DLD1 (cell line): ENCODE measurements around the gene RBM15.

ENCODE experiments used
- in situ Hi-C: cut with HindIII; loops from 2 replicates; pipeline ENCODE4 v1.10.0; 2017; ENCODE audit warnings: low sequenced_read_pairs

The RBM15 gene

DNA sequence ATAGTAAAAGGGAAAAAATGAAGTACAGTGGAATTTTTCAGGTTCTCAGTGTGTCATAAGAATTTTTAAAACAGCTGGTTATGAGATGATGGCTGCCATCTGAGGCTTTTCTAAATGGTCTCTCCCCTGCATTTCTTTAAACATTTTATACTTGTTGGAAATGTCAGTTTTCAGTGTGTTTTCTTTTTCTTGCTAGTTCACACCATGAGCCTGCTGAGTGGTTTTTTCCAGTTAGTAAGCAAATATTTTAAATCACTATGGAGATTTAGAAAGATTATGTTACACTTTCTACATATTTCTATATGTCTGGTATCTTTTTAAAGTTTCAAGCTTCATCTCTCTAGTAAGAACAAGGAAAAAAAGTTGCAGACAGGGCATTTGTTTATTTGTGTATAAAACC is 9.6 kb downstream of the RBM15 start:
- in situ Hi-C loops: no loop called here

- in situ Hi-C loops: no loop called here
Measured at GRCh38 chr1:110350360-110350759, 11.2 kb downstream of the RBM15 start.

DNA sequence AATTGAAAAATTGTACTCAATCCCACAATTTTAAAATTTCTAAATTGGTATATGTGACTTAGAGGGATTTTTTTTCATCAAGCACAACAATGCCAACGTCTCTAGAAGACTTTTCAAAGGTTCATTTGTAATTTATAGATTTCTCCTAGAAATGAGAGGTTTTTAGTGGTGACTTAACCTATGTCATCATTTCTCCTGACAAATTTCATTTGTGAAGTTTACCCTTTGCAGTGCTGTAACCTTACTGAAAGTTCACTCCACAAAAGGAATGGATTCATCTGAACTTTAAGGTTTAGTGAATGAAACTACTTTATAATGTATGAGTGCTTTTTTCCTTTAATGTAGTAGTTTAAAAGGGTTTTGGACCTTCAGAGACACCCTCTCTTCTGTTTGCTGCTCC is 16.1 kb downstream of the RBM15 start:
- in situ Hi-C loops: no loop called here

DNA sequence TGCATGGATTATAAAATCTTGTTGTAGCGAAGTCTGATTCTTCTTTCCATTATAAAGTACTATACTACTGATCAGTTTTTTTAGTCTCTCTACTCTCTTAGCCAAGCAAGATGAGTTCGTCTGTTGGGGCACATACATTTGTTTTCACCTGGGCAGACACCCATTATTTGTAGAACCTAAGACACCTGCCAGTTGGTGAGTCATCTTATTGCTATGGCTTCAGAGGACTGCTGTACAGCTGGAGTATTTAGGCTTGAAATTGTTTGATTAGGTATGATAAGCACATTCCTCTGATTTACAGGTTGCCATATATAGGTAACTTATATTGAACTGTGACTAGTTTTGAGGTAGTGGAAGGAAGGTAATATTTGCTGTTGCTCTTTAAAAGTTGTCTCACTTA is 17.2 kb downstream of the RBM15 start:
- in situ Hi-C loops: no loop called here

GRCh38 chr1:110360431-110360830 is 21.3 kb downstream of the RBM15 start:
- in situ Hi-C loops: no loop called here

DNA sequence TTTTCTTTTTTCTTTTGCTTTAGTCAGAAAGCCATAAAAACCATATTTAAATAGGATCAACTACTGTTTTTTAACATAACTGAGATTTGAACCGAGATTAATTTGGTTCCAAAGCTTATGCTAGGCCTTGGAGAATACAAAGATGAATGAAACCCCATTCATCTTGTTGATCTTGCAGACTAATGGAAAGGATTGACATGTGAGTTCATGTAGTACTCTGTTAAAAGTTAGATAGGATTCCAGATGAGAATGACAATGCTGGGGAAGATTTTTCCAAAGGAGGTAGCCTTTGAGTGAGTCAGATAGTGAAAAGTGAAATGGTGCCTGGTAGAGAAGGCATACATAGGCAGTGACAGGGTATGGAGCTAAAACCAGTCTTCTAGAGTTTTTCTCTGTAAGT is 22.7 kb downstream of the RBM15 start:
- in situ Hi-C loops: no loop called here

DNA sequence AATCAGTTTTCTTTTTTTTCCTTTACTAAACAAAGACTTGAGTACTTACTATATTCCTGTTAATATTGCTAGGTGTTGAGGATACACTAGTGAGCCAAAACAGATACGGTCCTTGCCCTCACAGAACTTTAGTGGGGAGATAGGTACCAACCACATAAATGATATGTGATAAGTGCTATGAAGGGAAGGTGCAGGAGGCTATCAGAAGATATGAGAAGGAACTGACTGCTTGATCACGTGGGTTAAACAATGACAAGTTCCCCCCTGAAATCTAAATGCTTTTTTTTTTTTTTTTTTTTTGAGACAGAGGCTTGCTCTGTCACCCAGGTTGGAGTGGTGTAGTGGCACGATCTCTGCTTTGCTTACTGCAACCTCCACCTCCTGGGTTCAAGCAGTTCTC is 25.0 kb downstream of the RBM15 start:
- in situ Hi-C loops: no loop called here

DNA sequence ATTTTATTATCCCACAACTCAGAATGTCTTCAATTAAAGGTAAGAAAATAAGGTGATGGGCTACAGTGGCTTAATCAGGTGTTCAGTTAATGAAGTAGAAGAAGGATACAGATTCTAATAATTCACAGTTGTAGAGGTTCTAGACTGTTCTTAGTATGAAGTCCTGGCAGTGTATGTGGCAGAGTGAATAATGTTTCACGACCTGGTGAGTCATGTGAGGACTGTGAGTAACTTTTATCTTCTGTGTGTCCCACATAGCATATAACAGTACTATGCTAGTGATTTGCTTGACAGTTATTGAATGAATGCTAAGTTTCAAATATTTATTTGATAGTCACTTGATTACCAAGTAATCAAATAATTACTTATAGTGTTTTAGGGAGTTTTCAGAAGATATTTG is 31.6 kb downstream of the RBM15 start:
- in situ Hi-C loops: no loop called here

DNA sequence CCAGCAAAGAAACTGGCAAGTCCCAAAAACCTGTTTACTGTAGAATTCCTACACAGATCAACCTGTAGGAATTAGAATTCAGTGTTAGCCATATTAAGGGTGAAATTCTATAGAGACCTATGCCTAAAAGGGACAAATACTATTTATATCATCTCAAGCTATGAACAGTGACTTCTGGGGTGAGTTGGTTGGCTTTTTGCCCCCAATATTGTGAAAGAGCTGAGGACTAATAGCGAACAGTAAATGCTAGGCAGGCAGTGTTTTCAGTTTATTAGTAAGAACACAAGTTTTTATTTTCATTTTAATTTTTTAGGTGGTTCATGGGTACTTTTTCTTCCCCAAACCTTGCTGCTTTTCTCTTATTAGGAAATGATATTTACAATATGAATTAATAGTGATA is 36.3 kb downstream of the RBM15 start:
- in situ Hi-C loops: no loop called here

- in situ Hi-C loops: no loop called here
Measured at GRCh38 chr1:110380672-110381283, 41.6 kb downstream of the RBM15 start.

DNA sequence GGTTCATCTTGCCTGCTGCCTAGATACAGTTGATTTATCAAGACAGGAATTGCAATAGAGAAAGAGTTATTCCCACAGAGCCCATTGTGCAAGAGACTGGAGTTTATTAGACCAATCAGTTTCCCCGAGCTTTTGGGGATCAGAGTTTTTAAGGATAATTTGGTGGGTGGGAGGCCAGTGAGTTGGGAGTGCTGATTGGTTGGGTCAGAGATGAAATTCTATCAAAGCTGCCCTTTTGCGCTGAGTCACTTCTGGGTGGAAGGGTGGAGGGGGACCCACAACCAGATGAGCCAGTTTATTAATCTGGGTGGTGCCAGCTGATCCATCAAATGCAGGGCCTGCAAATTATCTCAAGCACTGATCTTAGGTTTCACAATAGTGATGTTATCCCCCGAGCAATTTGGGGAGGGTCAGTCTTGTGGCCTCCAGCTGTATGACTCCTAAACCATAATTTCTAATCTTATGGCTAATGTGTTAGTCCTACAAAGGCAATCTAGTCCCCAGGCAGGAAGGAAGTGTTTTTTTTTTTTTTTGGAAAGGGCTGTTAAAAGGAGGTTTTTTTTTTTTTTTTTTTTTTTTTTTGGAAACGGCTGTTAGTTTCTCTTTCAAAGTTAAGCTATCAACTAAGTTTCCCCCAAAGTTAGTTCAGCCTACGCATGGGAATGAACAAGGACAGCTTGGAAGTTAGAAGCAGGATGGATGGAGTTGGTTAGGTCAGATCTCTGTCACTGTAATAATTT is 44.2 kb downstream of the RBM15 start:
- in situ Hi-C loops: no loop called here

DNA sequence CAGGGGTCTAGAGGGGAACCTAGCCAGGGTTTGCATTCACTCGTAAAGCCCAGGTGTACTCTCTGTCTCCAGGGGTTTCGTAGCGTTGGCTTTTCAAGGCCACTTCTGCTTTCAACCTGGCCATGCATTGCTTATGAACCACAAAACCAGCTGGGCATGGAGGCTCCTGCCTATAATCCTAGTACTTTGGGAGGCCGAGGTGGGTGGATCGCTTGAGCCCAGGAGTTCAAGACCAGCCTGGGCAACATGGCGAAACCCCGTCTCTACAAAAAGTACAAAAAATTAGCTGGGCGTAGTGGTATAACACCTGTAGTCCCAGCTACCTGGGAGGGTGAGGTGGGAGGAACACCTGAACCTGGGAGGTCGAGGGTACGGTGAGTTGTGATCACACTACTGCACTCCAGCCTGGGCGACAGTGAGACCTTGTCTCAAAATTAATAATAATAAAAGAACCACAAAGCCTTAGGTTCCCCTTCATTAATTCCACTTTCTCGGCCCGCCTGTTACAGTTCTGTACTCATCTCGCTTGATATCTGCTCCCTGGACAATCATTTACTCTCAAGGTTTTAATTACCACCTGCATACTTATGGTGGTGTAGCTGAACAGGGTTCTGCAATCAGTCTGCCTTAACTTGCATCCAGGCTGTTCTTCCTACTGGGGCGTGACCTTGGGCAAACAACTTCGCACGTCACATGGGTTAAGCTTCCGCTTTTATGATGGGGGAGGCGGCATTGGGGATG is 45.6 kb downstream of the RBM15 start:
- in situ Hi-C loops: no loop called here

DNA sequence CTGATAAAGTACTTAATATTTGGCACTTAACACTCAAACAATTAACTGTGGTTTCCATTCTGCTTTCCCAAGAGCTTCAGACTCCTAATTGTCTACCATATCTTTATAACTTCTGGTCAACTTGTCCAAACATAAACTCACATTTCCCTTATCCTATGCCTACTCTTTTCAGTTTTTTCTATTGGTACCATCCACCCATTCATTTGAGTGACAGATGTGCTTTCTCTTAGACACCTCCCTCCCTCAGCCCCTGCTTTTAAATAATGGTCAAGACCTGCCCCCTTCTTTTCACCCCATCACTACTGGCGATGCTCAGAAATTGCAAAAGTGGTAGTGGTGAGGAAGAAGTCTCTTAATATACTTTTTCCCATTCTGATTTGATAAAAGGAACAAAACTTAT is 46.2 kb downstream of the RBM15 start:
- in situ Hi-C loops: no loop called here

GRCh38 chr1:110387048-110387754 is 48.0 kb downstream of the RBM15 start:
- in situ Hi-C loops: no loop called here

- in situ Hi-C loops: no loop called here
Measured at GRCh38 chr1:110390096-110390495, 50.9 kb downstream of the RBM15 start.

GRCh38 chr1:110390692-110391245 is 51.6 kb downstream of the RBM15 start, which contains the start of gene SLC16A4:
Gene SLC16A4, minus strand, starts transcription at chr1:110391026. Its CDS starts 1,703 bp downstream, at chr1:110389323.
- in situ Hi-C loops: no loop called here

DNA sequence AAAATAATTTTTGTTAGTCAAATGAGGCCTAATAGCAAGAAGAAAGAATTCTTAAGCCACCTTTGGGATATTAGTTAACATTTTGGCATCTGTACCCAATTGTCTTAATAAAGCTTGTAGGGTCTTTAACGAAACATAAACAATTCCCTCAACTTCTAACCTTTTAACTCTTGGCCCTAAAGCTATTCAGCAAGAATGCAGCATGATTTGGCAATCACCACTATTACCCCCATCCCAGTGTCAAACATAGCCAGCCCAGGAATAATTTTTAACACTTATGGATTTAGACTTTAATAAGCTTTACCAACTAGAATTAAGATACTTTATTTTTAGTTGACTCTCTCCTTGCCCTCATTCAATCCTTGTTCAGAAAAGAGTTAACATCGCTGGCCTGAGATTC is 54.1 kb downstream of the RBM15 start:
- in situ Hi-C loops: no loop called here

- in situ Hi-C loops: no loop called here
Measured at GRCh38 chr1:110393691-110394492, 54.7 kb downstream of the RBM15 start.

GRCh38 chr1:110394493-110394820 is 55.3 kb downstream of the RBM15 start:
- in situ Hi-C loops: no loop called here
